Transverse colon (tissue), 4 donors: ENCODE data around the gene FNDC3B. TPM values are rescaled to one million over a fixed set of nuclear protein-coding genes. Genes with fewer than 3 reads are reported as not detected.

Source experiments
- DNase-seq: peaks from one replicate; pipeline ENCODE4 v3.0.0-alpha.2; 2019
- H3K27ac ChIP-seq, 4 donors: fragments of 200-600 bp; sonication (generic); 2 replicates each; pipeline ENCODE4 v1.5.1; 2016 to 2018; ENCODE audit warnings: inconsistent platforms in 4 of 4
- H3K27me3 ChIP-seq: fragments of 200-600 bp; sonication (generic); 2 replicates; pipeline ENCODE4 v1.5.1; 2017; ENCODE audit warnings: inconsistent platforms
- H3K36me3 ChIP-seq, 4 donors: fragments of 200-600 bp; sonication (generic); 2 replicates each; pipeline ENCODE4 v1.5.1; 2017 to 2019; ENCODE audit warnings: inconsistent platforms in 4 of 4
- H3K4me1 ChIP-seq, 4 donors: fragments of 200-600 bp; sonication (generic); 2 replicates each; pipeline ENCODE4 v1.5.1; 2017 to 2020; ENCODE audit warnings: inconsistent platforms in 4 of 4
- H3K4me3 ChIP-seq, 4 donors: fragments of 200-600 bp; sonication (generic); 1 replicate in 1 of 4; 2 replicates in 3 of 4; pipeline versions ENCODE4 v1.5.1 to v1.6.1; 2017 to 2019; ENCODE audit warnings: inconsistent platforms in 4 of 4
- H3K9me3 ChIP-seq, 2 donors: fragments of 200-600 bp; sonication (generic); 2 replicates each; pipeline ENCODE4 v1.5.1; 2017 to 2019; ENCODE audit warnings: inconsistent platforms in 2 of 2
- EP300 ChIP-seq: sonication (generic); formaldehyde crosslinking; IDR thresholded peaks from one replicate; pipeline ENCODE4 v1.6.1; 2017; ENCODE audit warnings: antibody characterized with exemption, low read depth
- POLR2A ChIP-seq: fragments of 450-650 bp; IDR thresholded peaks from one replicate; pipeline ENCODE4 v1.6.1; 2016; ENCODE audit warnings: antibody characterized with exemption, mild to moderate bottlenecking, moderate library complexity
- POLR2AphosphoS5 ChIP-seq, 3 donors: sonication (generic); formaldehyde crosslinking; IDR thresholded peaks; one replicate each; pipeline ENCODE4 v1.6.1; 2016; ENCODE audit warnings: antibody characterized with exemption in 3 of 3
- WGBS, 2 donors: methylation state at CpG; one replicate each; pipeline ENCODE4 v1.1.5; 2018; ENCODE audit warnings: low coverage in 1 of 2; 5-methylcytosine and 5-hydroxymethylcytosine counted together
- in situ Hi-C, 4 donors: fragments of 200-750 bp; cut with MboI; loops; one replicate each; pipeline versions ENCODE4 v1.15.0 to v1.15.1; 2017; ENCODE audit warnings: low sequenced_read_pairs in 3 of 4, low pct_ligation_motif_present in 1 of 4, low pct_unique_long_range_greater_than_20kb in 1 of 4
- intact Hi-C: fragments of 100-400 bp; cut with DNase I; formaldehyde crosslinking; loops from one replicate; pipeline ENCODE4 v1.15.1; 2023; ENCODE audit warnings: low total_unique reads
- total RNA-seq, 4 donors: library from RNA; depleted of rRNA; stranded (reverse); fragments of >200 nt; gene quantifications; one replicate each; pipeline ENCODE4 v1.1.0, GENCODE V29; 2016
- TF ChIP-seq, protein P1 (sequence below), 5 experiments: fragments of 200-600 bp in 3 of 5; fragments of 450-650 bp in 2 of 5; sonication (generic) in 3 of 5; IDR thresholded peaks; 1 replicate in 2 of 5; 2 replicates in 3 of 5; pipeline ENCODE4 v1.5.1; 2016 to 2017; ENCODE audit warnings: antibody characterized with exemption in 5 of 5, inconsistent platforms in 3 of 5, mild to moderate bottlenecking in 2 of 5, moderate library complexity in 1 of 5

Gene FNDC3B
- total RNA-seq, 4 donors from 2014 or later, result 28.5 to 85.7 (median 44.5) TPM

DNA sequence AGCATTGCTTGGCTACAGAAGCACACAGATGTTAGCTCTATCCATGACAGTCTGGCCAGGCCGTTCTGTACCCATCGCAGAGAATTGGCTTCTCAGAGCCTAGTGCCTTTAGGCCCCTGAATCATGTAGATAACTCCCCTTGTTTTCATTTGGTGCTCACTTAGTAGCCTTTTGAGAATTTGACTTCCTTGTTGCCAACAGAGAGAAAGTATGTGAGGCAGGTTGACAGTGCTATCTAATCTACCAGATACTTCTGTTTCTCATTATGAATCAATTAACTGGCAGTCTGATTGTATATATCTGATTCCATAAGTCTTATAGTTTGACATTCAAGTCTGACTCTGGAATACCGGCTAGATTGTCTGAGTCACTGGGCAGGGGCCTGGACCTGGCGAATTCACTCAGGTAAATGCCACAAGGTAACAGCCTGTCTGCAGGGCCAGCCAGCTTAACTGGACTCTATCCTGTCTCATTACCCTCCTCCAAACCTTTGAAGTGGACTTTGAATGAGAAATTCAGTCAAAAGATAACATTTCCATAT is 248.6 kb downstream of the FNDC3B start:
- Histone ChIP-seq H3K27me3 (no peaks in the 10 kb centered on the region), H3K9me3 (no peaks in the 10 kb centered on the region), H3K4me1 (peaks cover 0 to 19% (median 0%) of the 10 kb centered on the region in 4 donors), H3K36me3 (peaks cover 0 to 17% (median 0%) of the 10 kb centered on the region in 4 donors), H3K4me3 (no peak overlapping the region), H3K27ac (no peak overlapping the region)
- TF ChIP-seq POLR2AphosphoS5 (IDR thresholded peaks at IDR 0.05) (no peak), EP300 (no peak), POLR2A (no peak)
- TF ChIP-seq, protein P1, sequence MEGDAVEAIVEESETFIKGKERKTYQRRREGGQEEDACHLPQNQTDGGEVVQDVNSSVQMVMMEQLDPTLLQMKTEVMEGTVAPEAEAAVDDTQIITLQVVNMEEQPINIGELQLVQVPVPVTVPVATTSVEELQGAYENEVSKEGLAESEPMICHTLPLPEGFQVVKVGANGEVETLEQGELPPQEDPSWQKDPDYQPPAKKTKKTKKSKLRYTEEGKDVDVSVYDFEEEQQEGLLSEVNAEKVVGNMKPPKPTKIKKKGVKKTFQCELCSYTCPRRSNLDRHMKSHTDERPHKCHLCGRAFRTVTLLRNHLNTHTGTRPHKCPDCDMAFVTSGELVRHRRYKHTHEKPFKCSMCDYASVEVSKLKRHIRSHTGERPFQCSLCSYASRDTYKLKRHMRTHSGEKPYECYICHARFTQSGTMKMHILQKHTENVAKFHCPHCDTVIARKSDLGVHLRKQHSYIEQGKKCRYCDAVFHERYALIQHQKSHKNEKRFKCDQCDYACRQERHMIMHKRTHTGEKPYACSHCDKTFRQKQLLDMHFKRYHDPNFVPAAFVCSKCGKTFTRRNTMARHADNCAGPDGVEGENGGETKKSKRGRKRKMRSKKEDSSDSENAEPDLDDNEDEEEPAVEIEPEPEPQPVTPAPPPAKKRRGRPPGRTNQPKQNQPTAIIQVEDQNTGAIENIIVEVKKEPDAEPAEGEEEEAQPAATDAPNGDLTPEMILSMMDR (IDR thresholded peaks at IDR 0.05), result no peak
- no peak for DNase-seq
- WGBS, 2 donors, result 93% methylated on average over 4 of the region's 4 CpGs; no CpG with 5 or more reads in 1 of the 2 donors
- intact Hi-C loops, result no loop called here
- in situ Hi-C loops, result no loop called here

GRCh38 chr3:172288651-172289050 is 249.3 kb downstream of the FNDC3B start:
- no peak overlapping the region for H3K4me3 ChIP-seq
- H3K27me3 ChIP-seq, result no peaks in the 10 kb centered on the region
- intact Hi-C loops, result no loop called here
- WGBS, 2 donors, result 74 to 77% methylated on average over 3 to 4 of the region's 4 CpGs
- H3K27ac ChIP-seq, result no peak overlapping the region
- H3K36me3 ChIP-seq, result peaks cover 0 to 17% (median 0%) of the 10 kb centered on the region in 4 donors
- DNase-seq, result no peak
- in situ Hi-C loops, result no loop called here
- H3K9me3 ChIP-seq, result no peaks in the 10 kb centered on the region
- H3K4me1 ChIP-seq, result peaks cover 0 to 15% (median 0%) of the 10 kb centered on the region in 4 donors
- no peak for TF ChIP-seq EP300
- TF ChIP-seq, protein P1 (IDR thresholded peaks at IDR 0.05), result no peak
- TF ChIP-seq POLR2AphosphoS5 (IDR thresholded peaks at IDR 0.05), result no peak
- TF ChIP-seq POLR2A, result no peak

DNA sequence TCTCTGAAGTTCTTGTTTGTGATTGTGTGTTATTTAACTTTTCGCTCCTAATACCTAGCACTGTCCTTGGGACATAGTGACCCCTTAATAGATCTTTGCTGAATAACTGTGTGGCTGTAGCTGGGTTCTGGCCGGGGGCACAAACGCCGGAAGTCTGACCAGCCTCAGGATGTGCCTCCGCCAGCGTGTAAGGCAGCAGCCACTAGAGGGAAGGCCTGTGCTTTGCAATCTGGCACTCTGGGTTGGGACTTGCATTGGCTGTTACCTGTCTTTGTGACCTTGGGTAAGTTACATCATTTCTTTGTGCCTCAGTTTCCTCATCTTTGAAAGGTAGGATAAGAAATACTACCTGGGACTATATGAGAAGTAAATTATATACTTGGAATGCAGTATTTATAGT is 250.2 kb downstream of the FNDC3B start:
- WGBS, 2 donors, result 85% methylated on average over 6 of the region's 6 CpGs; no CpG with 5 or more reads in 1 of the 2 donors
- TF ChIP-seq, protein P1 (IDR thresholded peaks at IDR 0.05), result peak in 4 of 5 experiments; percentile 29 to 43 (median 34)
- TF ChIP-seq POLR2A (no peak), POLR2AphosphoS5 (IDR thresholded peaks at IDR 0.05) (no peak), EP300 (no peak)
- DNase-seq, result peak; percentile 20
- Histone ChIP-seq H3K27me3 (no peaks in the 10 kb centered on the region), H3K36me3 (peaks cover 0 to 17% (median 0%) of the 10 kb centered on the region in 4 donors), H3K4me1 (peaks cover 0 to 8% (median 0%) of the 10 kb centered on the region in 4 donors), H3K27ac (peak overlapping the region in 3 of 4 donors; percentile 14 to 45 (median 25)), H3K4me3 (no peak overlapping the region), H3K9me3 (no peaks in the 10 kb centered on the region)
- intact Hi-C loops, result no loop called here
- in situ Hi-C loops, result no loop called here

GRCh38 chr3:172290457-172290856 is 251.1 kb downstream of the FNDC3B start:
- Histone ChIP-seq H3K9me3 (no peaks in the 10 kb centered on the region), H3K27me3 (no peaks in the 10 kb centered on the region), H3K27ac (peak overlapping the region in 2 of 4 donors; percentile 5 to 25), H3K4me1 (peaks cover 0 to 8% (median 0%) of the 10 kb centered on the region in 4 donors), H3K4me3 (no peak overlapping the region), H3K36me3 (peaks cover 0 to 17% (median 3%) of the 10 kb centered on the region in 4 donors)
- TF ChIP-seq, protein P1 (IDR thresholded peaks at IDR 0.05), result no peak
- TF ChIP-seq POLR2A (no peak), EP300 (no peak), POLR2AphosphoS5 (IDR thresholded peaks at IDR 0.05) (no peak)
- intact Hi-C loops (no loop called here), in situ Hi-C loops (no loop called here)
- WGBS, 2 donors, result 78 to 83% methylated on average over 5 to 7 of the region's 7 CpGs
- DNase-seq, result no peak
